Measurements from ENCODE around the gene TM6SF1.
"Not testable (repeated sequence)": the region's sequence is repeated elsewhere in the genome, so short reads cannot be mapped to it uniquely, and the experiment has no call there.

TM6SF1 gene

GRCh38 chr15:83118968-83119367 is 11.5 kb downstream of the TM6SF1 start:
- DNase-seq = no peak

DNA sequence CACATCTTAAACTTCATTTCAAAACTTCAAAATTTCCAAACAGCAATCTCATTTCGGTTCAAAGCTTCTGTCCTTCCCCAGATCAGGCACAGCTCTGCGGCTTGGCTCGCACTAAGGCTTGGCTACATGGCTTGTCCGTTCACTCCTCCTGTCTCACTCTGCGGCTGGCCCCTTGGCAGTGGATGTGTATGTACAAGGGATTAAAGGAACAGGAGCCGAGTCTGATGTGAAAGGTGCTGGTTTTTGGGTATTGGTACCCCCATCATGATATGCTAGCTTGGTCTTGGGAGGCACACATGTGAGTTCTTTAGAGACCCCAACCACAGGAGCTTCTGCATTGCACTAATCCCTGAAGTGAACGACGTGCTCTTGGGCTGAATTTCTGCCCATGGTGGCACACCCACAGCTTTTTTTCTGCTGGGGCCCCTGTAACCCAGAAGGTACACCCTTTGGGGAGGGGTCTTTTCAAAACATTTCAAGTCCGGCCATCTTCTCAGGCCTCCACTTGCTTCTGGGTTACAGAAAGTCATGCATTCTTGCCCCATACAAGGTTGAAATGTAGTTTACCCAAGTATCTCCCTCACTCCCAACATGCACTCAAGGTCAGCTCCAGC is 12.6 kb downstream of the TM6SF1 start:
- DNase-seq = no peak

DNA sequence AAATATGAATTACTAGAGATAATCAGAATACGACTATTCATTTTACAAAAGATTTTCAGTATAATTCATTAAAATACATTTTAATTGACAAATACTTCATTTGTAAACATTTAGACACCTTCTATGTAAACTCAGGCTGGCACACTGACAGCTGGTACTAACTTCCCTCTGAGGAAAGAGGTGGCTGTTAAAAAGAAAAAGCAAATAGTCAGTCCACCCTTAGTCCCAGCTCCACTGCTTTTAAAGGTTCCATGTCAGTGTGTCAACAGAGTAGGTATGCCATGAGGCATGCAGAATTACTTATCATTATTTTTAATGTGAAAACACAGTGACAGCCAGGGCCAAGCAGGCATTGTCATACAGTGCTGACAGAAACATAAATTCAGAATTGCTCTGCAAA is 16.1 kb downstream of the TM6SF1 start:
- DNase-seq = no peak

GRCh38 chr15:83127547-83128150 is 20.2 kb downstream of the TM6SF1 start:
- DNase-seq = no peak

GRCh38 chr15:83129791-83130190 is 22.3 kb downstream of the TM6SF1 start:
- no peak for DNase-seq

DNA sequence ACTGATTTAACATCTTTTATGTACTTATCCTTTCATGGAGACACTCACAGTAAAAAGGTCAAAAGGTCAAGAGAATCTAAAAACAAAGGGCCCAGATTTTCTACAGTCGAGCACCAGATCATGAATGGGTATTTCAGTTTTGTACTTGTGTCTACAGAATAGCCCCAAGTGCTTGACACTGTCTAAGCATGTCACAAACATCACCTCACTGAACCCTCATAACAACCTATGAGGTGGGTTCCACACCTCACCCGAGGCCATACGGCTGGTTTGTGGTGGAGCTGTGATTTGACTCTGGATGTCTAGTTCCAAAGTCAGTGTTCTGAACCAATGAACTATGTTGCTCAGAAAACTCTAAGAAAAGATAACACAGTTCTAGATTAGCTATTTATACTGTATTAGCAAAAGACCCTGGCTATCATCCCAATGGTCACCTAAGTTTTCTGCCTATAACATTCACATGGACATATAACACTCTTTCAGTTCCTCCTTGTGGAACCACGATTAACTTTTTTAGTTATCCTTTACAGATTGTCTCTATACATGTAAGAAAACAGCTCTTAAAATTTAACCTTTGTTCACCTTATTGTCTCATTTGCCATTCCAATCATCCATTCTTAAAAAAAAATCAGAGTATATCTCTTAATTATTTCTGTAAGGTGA is 25.5 kb downstream of the TM6SF1 start:
- no peak for DNase-seq

- not testable (repeated sequence) for DNase-seq
Observed at GRCh38 chr15:83142151-83142550, 34.7 kb downstream of the TM6SF1 start.

GRCh38 chr15:83144771-83145170 is 37.3 kb downstream of the TM6SF1 start:
- no peak for DNase-seq

DNA sequence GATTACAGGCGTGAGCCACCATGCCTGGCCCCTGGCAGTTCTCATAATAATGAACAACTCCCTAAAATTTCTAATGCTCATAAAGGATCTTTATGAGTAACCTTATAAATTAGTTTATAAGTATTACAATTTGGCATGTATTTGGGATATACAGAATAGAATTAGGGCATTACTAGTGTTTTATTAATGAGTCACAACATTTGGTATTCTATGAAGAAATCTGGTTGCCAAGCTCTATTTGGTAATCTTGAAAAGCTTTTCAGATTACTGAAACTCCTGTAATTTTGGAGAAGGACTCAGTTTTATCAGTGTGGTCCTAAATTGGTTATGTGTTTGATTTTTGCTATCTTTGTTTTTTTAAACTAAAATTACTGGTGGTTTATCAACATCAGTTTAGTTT is 45.8 kb downstream of the TM6SF1 start:
- no peak for DNase-seq

- DNase-seq = no peak
Observed at GRCh38 chr15:83155942-83156341, 48.5 kb downstream of the TM6SF1 start.

GRCh38 chr15:83158393-83158792 is 50.9 kb downstream of the TM6SF1 start:
- DNase-seq = no peak

DNA sequence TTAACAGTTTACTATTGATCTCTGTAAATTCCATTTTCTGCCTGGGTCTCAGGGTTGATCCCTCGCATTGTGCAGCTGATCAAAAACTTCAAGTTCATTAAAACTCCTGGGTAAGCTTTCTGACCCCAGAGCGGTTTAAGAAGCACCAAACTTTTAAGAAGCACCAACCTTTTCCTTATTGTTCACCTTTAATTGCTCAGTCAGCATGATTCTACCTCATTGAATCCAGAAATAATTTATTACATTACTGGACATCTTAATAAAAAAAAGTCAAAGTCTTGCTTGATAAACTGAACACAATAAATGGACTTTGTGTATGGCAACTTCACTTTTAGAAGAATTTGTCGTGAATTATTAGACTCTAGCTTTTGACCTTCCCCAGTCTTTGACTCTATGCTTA is 53.3 kb downstream of the TM6SF1 start:
- no peak for DNase-seq

DNA sequence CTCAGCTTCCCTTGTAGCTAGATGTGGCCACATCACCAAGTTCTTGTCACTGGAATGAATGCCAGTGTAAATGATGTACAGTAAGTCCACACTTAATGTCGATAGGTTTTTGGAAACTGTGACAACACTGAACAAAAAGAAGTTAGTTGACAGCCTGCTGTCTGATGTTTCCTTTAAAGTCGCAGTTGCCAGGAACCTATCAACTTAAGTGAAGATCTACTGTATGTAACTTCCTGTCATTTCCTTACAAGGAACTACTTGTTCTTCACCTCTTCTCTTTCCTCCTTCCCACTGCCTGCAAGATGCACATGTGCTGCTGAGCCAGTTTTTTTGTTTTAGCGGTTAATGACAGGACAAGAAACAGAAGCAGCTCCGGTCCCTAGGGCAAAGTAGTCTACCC is 55.6 kb downstream of the TM6SF1 start:
- DNase-seq = no peak

- no peak for DNase-seq
Observed at GRCh38 chr15:83164111-83164770, 56.8 kb downstream of the TM6SF1 start.

DNA sequence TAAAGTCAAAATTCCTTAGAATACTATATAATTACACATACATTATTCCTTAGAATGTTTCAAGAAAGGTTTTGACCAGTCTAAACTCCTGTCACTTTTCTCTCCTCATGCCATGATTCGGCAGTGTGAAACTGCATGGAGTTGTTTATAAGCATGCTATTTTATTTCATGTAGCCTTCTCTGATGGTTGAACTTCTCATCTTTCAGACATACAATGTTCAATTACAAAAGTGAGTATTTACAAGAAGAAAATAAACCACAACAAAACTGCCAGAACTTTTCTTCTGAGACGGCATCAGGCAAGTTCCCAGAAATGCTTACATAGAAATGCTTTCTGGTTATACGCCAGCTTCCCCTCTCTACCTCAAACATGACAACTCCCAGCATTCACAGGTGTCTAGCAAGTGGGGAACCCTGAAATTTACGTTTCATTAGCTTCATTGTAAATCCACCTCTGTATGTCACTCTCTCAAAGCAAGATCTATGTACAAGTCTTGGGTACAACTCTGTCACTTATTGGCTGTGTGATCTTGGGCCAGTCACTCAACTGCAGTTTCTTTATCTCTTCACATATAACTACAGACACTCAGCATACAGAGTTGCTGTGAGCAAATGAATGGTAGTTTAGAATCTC is 57.4 kb downstream of the TM6SF1 start:
- no peak for DNase-seq

DNA sequence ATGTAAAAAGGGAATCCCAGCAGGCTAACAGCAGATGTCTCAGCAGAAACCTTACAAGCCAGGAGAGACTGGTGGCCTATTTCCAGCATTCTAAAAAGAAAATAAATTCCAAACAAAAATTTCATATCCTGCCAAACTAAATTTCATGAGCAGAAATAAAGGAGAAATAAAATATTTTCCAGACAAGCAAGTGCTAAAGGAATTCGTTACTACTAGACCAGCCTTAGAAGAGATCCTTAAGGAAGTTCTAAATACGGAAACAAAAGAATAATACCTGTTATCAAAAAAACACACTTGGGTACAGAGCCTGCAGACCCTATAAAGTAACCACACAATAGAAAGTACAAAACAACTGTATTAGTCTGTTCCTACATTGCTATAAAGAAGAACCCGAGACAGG is 58.8 kb downstream of the TM6SF1 start:
- no peak for DNase-seq

DNA sequence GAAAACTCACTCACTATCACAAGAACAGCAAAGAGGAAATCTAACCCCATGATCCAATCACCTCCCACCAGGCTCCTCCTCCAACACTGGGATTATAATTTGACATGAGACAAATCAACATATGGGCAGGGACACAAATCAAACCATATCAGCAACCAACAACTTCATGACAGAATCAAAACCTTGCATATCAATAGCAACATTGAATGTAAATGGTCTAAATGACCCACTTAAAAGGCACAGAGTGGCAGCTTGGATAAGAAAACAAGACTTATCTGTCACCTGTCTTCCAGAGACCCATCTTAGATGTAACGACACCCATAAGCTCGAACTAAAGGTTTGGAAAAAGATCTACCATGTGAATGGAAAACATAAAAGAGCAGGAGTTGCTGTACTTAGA is 59.4 kb downstream of the TM6SF1 start:
- DNase-seq = no peak

GRCh38 chr15:83169576-83169975 is 62.1 kb downstream of the TM6SF1 start:
- not testable (repeated sequence) for DNase-seq

DNA sequence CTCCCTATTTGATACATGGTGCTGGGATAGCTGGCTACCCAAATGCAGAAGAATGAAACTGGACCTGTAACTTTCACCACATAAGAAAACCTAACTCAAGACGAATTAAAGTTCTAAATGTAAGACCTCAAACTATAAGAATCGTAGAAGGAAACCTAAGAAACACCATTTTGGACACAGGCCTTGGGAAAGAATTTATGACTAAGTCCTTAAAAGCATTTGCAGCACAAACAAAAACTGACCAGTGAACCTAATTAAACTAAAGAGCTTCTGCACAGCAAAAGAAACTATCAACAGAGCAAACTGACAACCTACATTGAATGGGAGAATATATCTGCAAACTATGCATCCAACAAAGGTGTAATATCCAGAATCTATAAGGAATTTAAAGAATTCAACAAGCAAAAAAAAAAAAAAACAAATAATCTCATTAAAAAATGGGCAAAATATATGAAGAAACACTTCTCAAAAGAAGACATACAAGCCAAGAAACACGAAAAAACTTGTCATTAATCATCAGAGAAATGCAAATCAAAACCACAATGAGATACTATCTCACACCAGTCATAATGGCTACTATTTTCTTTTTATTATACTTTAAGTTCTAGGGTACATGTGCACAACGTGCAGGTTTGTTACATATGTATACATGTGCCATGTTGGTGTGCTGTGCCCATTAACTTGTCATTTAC is 63.2 kb downstream of the TM6SF1 start:
- DNase-seq = no peak

GRCh38 chr15:83174891-83175290 is 67.4 kb downstream of the TM6SF1 start:
- no peak for DNase-seq

- DNase-seq = no peak
Observed at GRCh38 chr15:83178390-83178789, 70.9 kb downstream of the TM6SF1 start.

DNA sequence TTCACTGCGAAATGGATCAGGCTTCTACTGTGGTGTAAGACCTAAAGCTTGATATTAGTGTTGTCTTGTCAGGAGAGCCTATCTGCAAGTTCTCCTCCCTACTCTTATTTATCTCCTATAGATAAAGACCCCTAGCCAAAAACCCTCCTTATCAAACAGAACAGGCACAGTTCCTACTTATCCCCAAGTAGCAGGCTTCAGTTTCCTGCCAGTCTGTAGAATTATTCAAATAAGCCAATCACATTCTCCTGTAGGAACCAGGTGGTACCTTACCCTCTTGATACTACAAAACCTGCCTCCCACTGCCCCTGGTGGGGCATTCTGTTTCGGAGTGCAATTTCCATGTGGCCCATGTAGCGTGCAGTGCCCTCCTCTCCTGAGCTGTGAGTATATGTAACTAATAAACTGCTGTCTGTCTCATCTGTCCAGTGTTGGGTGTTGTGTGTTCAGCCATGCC is 71.5 kb downstream of the TM6SF1 start:
- DNase-seq = no peak

- DNase-seq = no peak
Observed at GRCh38 chr15:83185561-83185960, 78.1 kb downstream of the TM6SF1 start.

Data from NCI-H1105 (cell line).